Testis (tissue), 2 donors: ENCODE measurements around the gene SHISA7.

ENCODE experiments used
- CTCF ChIP-seq, 3 experiments: fragments of 450-650 bp in 2 of 3; fragments of 200-600 bp in 1 of 3; sonication (generic) in 1 of 3; IDR thresholded peaks; one replicate each; pipeline ENCODE4 v1.5.1; 2016 to 2019; ENCODE audit warnings: antibody characterized with exemption in 3 of 3, mild to moderate bottlenecking in 2 of 3, moderate library complexity in 1 of 3
- POLR2A ChIP-seq: fragments of 450-650 bp; IDR thresholded peaks from one replicate; pipeline ENCODE4 v1.6.1; 2017; ENCODE audit warnings: antibody characterized with exemption, mild to moderate bottlenecking, moderate library complexity

GRCh38 chr19:55408533-55408872 is 34.6 kb downstream of the SHISA7 start:
- no peak for TF ChIP-seq CTCF (IDR thresholded peaks at IDR 0.05)
- TF ChIP-seq POLR2A: no peak
